HG03521 (cell line): ENCODE results near the gene TBCD.
"Not testable (repeated sequence)": the region's sequence is repeated elsewhere in the genome, so short reads cannot be mapped to it uniquely, and the experiment has no call there.

Experiments used
- ATAC-seq: cut with Tn5 transposase; IDR thresholded peaks from one replicate; pipeline ENCODE4 v1.9.1; 2021; ENCODE audit warnings: mild to moderate bottlenecking, moderate library complexity; ENCODE audit not compliant: unreplicated experiment

TBCD gene

DNA sequence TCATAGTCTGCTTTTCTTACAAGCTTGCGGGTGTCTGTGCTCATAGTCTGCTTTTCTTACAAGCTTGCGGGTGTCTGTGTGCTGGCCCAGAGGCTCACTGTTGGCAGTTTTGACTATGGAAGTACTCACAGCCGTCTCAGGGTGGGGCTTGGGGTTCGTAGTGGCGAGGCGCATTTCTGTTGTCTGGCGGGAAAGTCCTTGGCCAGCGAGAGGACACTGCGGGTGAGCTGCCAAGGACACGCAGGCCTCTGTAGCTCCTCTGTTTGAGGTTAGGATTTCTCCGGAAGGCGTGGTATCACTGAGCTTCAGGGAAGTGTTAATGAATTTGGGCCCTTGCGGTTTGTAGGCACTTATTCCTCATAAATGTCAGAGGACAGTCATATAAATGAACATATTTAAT is 13.5 kb downstream of the TBCD start:
- no peak for ATAC-seq

DNA sequence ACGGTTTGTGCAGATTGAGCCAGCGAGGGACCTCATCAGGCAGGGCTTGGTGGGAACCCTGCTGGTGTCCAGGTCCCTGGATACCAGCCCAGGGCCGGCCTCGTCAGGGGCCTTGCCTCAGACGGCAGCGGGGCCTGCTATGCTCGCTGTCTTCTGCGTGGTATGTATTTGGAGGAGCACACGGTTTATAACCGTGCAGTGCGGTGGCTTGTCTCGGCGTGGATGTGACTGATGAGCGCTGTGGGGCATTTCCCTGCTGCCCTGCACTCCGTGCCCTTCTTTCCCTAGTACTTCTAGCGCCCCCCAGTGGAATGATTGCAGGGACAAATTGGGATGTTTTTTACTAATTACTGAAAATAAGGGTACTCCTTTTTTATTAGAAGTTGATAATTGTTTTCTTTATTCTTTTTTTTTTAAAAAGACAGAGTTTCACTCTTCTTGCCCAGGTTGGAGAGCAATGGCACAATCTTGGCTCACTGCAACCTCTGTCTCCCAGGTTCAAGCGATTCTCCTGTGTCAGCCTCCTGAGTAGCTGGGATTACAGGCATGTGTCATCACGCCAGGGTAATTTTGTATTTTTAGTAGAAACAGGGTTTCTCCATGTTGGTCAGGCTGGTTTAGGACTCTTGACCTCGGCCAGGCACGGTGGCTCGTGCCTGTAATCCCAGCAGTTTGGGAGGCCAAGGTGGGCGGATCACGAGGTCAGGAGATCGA is 15.3 kb downstream of the TBCD start:
- ATAC-seq = no peak

DNA sequence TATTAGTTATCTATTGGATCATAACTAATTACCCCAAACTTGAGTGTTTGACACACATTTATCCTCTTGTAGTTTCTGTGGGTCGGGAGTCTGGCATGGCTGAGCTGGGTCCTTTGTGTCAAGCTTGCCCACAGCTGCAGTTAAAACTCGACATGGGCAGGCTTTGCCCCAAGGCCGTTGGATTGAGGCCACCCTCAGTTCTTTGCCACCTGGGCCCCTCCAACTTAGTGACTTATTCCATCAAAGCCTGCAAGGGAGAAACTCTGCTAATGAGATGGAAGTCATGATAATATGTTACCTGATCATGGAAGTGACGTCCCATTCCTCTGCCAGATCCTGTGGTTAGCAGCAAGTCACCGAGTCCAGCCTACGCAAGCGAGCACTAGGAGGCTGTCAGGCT is 17.2 kb downstream of the TBCD start:
- no peak for ATAC-seq

DNA sequence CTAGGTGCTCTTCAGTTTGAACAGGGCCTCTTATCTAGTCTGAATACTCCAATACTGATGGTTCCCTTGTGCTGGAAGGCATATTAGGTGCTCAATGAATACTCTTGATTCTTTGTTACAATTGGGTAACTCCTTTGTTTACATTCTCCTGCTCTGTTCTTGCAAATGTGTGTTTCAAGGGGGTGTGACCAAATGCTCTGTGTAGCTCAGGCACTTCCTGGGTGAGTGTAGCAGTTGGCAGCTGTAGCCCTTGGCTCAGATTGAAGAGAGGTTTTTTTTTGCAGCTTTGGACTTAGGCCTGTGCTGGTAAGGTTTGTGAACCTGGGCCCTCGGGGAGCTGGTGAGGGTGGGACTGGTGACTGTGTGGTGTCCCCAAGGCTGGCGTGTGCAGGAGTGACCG is 20.2 kb downstream of the TBCD start:
- ATAC-seq = no peak

DNA sequence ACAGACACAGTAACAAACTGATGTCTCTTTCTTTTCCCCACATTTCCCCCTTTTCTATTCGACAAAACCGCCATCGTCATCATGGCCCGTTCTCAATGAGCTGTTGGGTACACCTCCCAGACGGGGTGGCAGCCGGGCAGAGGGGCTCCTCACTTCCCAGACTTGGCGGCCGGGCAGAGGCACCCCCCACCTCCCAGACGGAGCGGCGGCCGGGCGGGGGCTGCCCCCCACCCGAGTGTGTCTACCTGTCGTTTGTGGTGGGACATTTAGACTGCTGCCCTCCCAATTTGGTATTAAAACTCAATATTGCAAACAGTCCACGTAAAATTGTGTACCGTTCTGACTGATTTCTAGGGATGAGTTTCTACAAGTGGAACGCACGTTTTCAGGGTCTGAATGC is 22.6 kb downstream of the TBCD start:
- ATAC-seq = not testable (repeated sequence)

DNA sequence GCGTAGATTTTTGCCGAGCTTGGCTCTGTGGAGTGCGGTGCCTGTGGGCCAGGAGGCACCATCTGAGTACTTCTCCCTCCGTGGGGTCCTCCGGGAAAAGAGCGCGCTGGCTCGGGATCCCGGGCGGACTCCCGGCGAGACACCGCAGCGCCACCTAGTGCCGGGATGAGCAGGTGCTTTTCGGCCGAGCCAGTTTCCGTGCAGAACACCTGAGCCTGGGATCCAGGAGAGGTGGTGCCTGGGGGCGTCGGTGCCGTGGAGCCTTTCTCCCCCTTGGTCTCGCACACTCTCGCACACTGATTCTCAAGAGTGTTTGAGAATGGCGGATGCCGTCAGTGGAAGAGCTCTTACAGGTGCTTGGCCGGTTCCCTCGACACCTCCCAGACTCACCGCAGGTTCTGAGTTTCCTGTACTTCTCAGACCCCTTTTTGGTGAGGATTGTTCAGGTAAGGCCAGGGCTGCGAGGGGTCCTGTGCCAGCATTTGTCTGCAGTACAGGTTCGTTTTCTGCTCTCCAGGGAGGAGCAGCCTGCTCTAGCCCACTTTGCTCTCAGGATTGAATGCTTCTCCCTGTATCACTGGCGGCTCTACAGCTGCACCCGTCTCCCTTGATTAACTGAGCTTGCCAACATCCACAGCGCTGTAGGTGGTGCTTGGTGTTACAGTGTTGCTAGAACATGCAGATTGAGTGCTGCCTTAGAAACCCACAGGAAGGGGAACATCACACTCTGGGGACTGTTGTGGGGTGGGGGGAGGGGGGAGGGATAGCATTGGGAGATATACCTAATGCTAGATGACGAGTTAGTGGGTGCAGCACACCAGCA is 23.3 kb downstream of the TBCD start:
- ATAC-seq = no peak

DNA sequence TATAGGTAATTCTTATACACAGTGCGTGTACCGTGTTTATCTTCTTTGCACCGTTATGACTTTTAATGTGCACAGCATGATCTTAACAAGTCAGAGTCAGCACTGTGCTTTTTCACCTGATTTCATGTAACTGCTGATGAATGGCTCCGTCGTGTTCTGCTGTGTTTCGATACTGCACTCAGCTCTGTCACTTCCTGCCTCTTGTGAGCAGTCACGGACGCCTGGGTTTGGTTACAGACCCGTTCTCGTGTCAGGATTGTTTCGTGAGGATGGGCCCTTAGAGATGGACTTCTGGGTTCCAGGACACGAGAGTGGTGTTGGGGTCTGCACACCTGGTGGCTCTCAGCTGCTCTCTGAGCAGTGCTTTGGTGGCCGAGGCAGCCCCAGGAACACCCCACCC is 24.6 kb downstream of the TBCD start:
- ATAC-seq = no peak

DNA sequence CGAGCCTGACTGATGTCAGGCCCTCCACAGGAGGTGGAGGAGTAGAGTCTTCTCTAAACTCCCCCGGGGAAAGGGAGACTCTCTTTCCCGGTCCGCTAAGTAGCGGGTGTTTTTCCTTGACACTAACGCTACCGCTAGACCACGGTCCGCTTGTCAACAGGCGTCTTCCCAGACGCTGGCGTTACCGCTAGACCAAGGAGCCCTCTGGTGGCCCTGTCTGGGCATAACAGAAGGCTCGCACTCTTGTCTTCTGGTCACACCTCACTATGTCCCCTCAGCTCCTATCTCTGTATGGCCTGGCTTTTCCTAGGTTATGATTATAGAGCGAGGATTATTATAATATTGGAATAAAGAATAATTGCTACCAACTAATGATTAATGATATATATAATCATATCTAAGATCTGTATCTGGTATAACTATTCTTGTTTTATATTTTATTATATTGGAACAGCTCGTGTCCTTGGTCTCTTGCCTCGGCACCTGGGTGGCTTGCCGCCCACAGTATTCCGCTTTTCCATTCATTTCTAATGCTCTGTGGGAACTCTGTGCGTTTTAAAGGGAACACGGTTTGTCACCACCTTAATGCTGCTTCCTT is 26.0 kb downstream of the TBCD start:
- not testable (repeated sequence) for ATAC-seq

DNA sequence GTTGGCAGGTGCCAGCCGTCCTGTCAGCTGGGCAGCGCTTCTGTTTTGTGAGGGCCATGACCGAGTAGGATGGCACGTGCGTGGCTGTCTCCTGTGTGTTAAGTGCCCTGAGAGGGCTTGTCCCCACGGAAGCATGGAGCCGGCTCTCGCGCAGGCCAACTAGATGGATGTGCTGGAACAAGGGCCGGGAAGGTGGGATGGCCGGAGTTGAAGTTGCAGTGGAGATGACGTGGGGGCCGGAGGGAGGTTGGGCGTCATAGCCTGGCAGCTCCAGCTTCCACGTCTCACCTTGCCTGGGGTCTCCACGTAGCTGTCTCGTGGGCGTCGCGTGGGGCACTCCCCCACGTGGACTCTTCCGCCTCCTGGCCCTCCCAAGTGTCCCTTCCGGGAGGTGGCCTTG is 27.7 kb downstream of the TBCD start:
- no peak for ATAC-seq

DNA sequence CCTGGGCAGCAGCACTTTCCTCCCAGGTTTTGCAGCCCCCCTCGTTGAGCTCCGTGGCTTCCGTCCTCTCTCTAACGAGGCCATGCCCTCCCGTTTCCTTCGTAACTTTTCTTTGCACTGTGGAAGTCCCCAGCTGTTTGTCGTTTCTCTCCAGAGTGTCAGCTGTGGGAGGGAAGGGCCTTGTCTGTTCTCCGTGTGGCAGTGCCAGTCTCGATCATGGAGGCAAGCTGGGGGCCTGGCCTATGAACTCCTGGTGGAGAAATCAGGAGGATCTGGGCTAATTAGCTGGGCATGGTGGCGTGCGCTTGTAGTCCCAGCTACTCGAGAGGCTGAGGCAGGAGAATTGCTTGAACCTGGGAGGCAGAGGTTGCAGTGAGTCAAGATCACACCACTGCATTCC is 28.3 kb downstream of the TBCD start:
- no peak for ATAC-seq

DNA sequence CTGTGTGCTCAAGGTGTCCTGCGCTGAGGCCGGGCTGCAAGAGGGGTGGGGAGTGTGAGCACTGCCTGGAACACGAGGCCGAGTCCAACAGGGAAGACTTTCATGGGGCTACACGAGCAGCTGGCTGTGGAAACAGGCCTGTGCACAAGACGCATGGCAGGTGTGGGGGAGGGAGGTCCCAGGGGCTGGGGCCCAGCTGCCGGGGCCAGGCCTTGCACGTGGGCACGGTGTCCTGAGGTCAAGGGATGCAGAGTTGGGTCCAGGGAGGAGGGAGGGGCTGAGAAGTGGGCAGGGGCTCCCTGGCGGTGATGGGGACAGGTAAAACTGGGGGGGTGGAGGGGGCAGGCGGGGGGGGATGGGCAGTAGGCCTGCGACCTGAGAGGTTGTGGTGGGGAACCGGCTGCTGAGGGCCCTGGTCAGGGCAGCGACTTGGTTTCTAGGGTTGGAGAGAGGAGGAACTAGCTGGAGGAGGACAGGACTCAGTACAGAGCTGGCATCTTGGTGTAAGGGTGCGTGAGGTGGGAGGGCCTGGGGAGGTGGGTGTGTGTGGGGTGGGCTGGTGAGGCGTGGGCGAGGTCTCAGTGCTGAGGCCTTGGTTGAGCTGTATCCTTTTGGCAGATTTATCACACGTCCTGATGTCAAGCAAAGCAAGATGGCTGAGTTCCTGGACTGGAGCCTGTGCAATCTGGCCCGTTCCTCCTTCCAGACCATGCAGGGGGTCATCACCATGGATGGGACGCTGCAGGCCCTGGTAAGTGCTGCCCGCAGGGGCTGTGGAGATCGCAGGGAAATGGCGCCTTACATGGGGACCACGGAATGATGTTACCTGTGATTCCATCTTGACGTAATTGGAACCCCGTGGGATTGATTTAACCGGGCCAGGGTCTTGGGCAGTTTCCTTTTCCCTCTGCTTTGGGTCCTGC is 29.4 kb downstream of the TBCD start:
- no peak for ATAC-seq

DNA sequence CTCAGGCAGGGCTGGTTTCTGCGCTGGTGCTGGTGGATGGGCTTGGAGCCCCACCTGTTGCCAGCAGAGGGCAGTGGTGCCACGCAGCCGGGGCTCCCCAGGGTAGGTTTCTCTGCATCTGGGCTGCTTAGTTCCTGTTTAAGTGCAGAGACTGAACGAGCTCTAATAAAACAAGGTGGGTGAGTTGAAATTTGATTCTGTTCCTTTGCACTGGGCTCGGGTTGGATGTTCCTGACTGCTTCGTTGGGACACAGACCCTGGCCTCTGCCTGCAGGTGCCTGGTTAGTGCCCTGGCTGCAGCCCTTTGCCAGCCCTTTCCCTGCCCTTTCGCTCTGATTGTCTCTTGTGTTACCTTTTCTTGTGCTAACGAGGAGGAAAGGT is 30.0 kb downstream of the TBCD start:
- ATAC-seq = no peak

DNA sequence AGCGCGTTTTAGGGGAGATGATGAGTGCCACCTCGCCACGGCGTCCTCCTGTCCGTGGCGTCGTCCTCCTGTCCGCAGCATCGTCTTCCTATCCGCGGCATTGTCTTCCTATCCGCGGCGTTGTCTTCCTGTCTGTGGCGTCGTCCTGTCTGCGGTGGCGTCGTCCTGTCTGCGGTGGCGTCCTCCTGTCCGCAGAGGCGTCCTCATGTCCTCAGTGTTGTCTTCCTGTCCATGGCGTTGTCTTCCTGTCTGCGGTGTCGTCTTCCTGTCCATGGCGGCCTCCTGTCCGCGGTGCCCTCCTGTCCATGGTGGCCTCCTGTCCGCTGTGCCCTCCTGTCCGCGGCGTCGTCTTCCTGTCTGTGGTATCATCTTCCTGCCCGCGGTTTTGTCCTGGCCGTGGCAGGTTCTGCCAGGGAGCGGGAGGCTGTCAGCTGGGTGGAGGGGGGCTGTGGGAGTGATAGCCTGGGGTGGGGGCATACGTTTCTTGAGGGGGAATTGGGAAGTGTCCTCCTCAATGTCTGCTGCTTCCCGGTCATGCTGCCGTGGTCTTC is 30.9 kb downstream of the TBCD start:
- ATAC-seq = no peak

DNA sequence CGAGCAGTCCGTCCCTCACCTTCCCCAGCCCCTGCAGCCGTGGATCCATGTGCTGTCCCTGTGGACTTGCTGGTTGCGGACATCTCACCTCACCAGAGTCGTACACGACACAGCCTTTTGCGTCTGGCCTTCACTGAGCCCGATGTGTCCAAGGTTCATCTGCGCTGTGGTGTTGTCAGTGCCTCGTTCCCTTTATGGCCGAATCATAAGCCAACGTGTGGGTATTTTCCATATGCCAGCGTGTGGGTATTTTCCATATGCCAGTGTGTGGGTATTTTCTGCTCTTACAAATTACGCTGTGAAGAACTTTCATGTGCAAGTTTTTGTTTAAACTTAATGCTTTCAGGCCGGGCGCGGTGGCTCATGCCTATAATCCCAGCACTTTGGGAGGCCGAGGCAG is 31.6 kb downstream of the TBCD start:
- ATAC-seq = no peak

DNA sequence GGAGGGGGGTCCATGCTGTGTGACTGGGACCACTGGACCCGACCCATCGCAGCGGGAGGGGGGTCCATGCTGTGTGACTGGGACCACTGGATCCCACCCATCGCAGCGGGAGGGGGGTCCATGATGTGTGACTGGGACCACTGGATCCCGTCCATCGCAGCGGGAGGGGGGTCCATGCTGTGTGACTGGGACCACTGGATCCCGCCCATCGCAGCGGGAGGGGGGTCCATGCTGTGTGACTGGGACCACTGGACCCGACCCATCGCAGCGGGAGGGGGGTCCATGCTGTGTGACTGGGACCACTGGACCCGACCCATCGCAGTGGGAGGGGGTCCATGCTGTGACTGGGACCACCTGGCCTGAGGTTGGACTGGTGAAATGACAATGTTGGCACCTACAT is 33.7 kb downstream of the TBCD start:
- ATAC-seq = not testable (repeated sequence)

DNA sequence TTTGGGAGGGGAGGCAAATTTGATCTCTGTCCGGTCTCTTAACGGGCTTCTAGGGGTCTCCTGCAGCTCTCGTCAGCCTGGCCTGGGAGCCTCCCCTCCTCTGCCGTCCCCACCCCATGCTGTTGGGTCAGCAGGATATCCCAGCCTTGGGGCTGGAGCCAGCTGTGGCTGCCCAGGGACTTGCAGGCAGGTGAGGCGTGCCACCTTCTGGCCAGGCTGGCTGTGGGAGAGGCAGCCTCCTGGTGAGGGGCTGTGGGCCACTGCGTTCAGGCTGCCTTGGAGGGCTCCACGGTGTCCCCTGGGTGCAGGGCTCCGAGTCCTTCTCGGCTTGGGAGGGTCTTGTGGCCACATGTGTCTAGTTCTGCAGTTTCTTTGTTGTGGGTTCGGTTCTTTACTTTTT is 34.6 kb downstream of the TBCD start:
- no peak for ATAC-seq

DNA sequence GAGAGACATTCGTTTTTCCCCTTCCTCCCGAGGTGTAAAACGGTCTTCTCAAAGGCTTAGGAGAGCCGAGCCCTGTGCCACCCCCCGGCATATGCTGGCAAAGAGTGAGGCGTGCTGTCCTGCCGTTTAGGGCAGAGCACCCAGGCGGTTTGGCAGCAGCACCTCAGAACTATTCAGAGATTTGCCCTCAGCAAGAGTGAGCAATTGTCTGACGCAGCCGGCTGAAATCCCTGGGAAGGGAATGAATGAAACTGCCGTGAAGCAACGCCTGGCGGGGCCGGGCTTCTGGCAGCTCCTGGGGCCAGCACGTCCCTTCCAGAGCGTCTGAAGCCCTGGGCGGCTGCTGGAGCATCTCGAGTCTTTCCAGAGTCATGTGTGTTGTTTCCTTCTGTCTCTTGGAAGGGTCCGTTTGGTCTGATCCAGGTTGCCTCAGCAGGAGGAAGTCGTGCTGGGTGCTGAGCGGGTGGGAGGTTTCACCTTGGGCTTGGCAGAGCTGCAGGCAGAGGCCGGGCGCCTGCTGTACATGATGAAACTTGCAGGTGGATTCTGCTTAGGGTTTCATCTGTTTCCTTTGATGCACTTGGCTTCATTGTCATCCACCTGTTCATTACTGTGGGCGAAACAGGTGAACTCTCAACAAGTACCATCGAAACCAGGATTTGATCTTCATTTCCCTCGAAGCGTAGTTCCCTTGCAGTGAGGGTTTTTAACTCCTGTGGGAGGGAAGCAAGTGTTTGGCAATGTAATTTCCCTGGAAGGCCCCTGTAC is 35.4 kb downstream of the TBCD start:
- no peak for ATAC-seq

DNA sequence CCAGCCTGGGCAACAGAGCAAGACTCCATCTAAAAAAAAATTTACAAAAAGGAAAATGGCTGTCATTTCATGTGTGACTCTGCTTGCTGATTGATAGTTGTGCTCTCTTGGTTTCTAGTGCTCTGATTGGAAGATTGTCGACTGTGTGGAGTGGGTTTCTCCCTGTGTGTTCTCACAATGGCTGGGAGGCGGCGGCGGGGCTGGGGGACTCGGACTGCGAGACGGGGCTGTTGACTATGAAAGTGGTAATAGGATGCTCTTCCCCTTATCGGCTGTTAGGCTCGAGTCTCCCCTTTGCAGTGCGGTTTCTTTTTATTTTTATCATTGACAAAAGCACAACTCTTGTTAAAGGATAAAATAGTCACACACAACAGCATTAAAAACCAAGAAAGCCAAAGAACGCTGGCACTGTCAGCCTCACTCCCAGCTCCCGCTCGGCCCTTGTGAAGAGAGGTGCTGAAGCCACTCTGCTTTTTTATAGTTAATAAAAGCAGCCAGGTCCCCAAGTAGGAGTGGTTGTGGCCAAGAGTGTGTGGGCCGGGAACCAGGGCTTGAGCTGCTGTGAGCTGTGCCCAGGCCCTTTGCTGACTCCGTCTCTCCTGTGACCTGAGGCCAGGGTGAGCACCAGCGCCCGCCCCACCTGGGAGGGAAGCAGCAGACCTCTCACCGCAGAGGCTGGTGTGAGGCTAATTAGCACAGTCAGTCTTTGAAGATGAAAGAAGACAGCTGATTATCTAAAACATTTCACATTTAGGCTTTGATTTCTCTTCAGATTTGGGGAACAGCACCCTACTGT is 36.5 kb downstream of the TBCD start:
- no peak for ATAC-seq

DNA sequence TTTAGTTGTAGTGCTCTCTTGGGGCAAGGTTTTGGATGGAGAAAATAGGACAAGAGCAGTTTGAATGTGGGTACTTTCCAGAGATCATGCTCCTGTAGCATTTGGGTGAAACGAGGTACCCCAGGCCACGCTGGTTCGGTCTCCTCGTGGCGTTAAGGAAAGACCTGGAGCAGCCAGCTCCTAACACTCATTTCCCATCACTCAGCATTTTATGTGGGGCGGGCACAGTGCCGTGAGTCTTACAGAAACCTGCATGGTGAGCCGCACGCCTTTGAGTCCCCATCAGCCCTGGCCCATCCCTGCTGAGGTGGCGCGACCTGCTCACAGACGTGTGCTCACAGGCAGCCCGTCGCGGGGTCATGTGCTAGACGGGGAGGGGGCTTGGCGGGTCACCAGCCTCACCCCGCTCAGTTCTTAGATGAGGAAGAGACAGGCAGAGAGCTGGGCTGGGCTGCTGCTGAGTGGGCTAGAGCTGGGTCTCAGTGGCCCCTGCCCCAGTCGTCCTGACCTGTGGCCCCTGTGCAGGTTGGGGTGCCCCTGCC is 37.3 kb downstream of the TBCD start:
- ATAC-seq = no peak
